SU-DHL-6 (cell line): ENCODE results near the gene SHQ1.

Experiments
- H2AFZ ChIP-seq: fragments of 200-600 bp; sonication (generic); 2 replicates; pipeline ENCODE4 v1.6.1; 2014; ENCODE audit warnings: low read depth, mild to moderate bottlenecking, moderate library complexity, mixed read lengths, antibody characterized with exemption, low read length; ENCODE audit not compliant: severe bottlenecking
- H3F3A ChIP-seq: fragments of 200-600 bp; shearing (Covaris generic); 2 replicates; pipeline ENCODE4 v1.6.0; 2016; ENCODE audit warnings: antibody characterized with exemption, mild to moderate bottlenecking; ENCODE audit not compliant: insufficient read depth
- H3K27ac ChIP-seq: fragments of 200-600 bp; sonication (generic); 2 replicates; pipeline ENCODE4 v1.5.1; 2016; ENCODE audit warnings: low read depth, mild to moderate bottlenecking, low read length, moderate library complexity, mixed read lengths
- H3K27me3 ChIP-seq: fragments of 200-600 bp; sonication (generic), shearing (Covaris generic); 2 replicates; pipeline ENCODE4 v1.6.0; 2014; ENCODE audit warnings: mild to moderate bottlenecking, low read length
- H3K36me3 ChIP-seq: fragments of 200-600 bp; sonication (generic); 2 replicates; pipeline ENCODE4 v1.6.1; 2014; ENCODE audit warnings: mild to moderate bottlenecking, low read length, mixed read lengths
- H3K4me2 ChIP-seq: fragments of 300-600, 200-600 bp; shearing (Covaris generic), sonication (generic); 2 replicates; pipeline ENCODE4 v1.6.0; 2014; ENCODE audit warnings: low read length, low read depth, mild to moderate bottlenecking; ENCODE audit not compliant: poor library complexity, severe bottlenecking
- H3K4me3 ChIP-seq: fragments of 200-600 bp; sonication (generic); 2 replicates; pipeline ENCODE4 v1.5.1; 2014; ENCODE audit warnings: antibody characterized with exemption, low read length, mild to moderate bottlenecking, mixed read lengths; ENCODE audit not compliant: insufficient read depth, poor library complexity, severe bottlenecking
- H3K79me2 ChIP-seq: fragments of 200-600 bp; sonication (generic); 2 replicates; pipeline ENCODE4 v1.6.1; 2014; ENCODE audit warnings: mild to moderate bottlenecking, low read length, moderate library complexity; ENCODE audit not compliant: insufficient read depth
- H3K9ac ChIP-seq: fragments of 200-600 bp; sonication (generic); 2 replicates; pipeline ENCODE4 v1.7.0; 2014; ENCODE audit warnings: mild to moderate bottlenecking, low read length
- H3K9me2 ChIP-seq: fragments of 200-600 bp; sonication (generic); replicated peaks from 2 replicates; pipeline ENCODE4 v1.6.1; 2014; ENCODE audit warnings: low read length; ENCODE audit not compliant: insufficient read depth
- H3K9me3 ChIP-seq: fragments of 200-600 bp; sonication (generic); 2 replicates; pipeline ENCODE4 v1.6.1; 2014; ENCODE audit warnings: low read length, mixed read lengths; ENCODE audit not compliant: insufficient read depth
- H4K20me1 ChIP-seq: fragments of 200-600 bp; sonication (generic); 2 replicates; pipeline ENCODE4 v1.6.1; 2014; ENCODE audit warnings: low read depth, mild to moderate bottlenecking, antibody characterized with exemption, low read length, moderate library complexity, mixed read lengths
- CTCF ChIP-seq: fragments of 200-600 bp; sonication (generic); IDR thresholded peaks from one replicate; pipeline ENCODE4 v1.5.1; 2017; ENCODE audit warnings: antibody characterized with exemption, mild to moderate bottlenecking, low read length, moderate library complexity; ENCODE audit not compliant: insufficient read depth, poor library complexity, severe bottlenecking
- EZH2phosphoT487 ChIP-seq: fragments of 200-600 bp; sonication (generic), shearing (Covaris generic); conservative IDR thresholded peaks from 2 replicates; pipeline ENCODE4 v1.6.1; 2018; ENCODE audit warnings: mild to moderate bottlenecking, antibody characterized with exemption, low read length, moderate library complexity, mixed read lengths

Gene SHQ1

GRCh38 chr3:72784226-72784625, 64.0 kb downstream of the SHQ1 start:
- Histone ChIP-seq H2AFZ (no peak overlapping the region), H3K79me2 (no peaks in the 10 kb centered on the region), H3K4me2 (no peak overlapping the region), H3K27me3 (no peaks in the 10 kb centered on the region), H3K36me3 (0 out of 2 replicates have a peak, but pooled peaks cover 2% of the 10 kb centered on the region), H4K20me1 (no peaks in the 10 kb centered on the region), H3K9me2 (no peaks in the 10 kb centered on the region), H3K9ac (no peak overlapping the region), H3K9me3 (no peaks in the 10 kb centered on the region), H3K27ac (no peak overlapping the region), H3F3A (no peaks in the 10 kb centered on the region), H3K4me3 (no peak overlapping the region)
- TF ChIP-seq CTCF (no peak), EZH2phosphoT487 (no peak)

GRCh38 chr3:72782521-72782920, 65.7 kb downstream of the SHQ1 start:
- no peak overlapping the region for H2AFZ ChIP-seq
- H3K4me2 ChIP-seq = no peak overlapping the region
- no peak overlapping the region for H3K4me3 ChIP-seq
- H3K9me3 ChIP-seq = no peaks in the 10 kb centered on the region
- H4K20me1 ChIP-seq = no peaks in the 10 kb centered on the region
- H3K27ac ChIP-seq = no peak overlapping the region
- no peaks in the 10 kb centered on the region for H3K79me2 ChIP-seq
- H3K27me3 ChIP-seq = no peaks in the 10 kb centered on the region
- TF ChIP-seq EZH2phosphoT487 (no peak), CTCF (no peak)
- no peaks in the 10 kb centered on the region for H3F3A ChIP-seq
- no peaks in the 10 kb centered on the region for H3K36me3 ChIP-seq
- no peak overlapping the region for H3K9ac ChIP-seq
- H3K9me2 ChIP-seq = no peaks in the 10 kb centered on the region

DNA sequence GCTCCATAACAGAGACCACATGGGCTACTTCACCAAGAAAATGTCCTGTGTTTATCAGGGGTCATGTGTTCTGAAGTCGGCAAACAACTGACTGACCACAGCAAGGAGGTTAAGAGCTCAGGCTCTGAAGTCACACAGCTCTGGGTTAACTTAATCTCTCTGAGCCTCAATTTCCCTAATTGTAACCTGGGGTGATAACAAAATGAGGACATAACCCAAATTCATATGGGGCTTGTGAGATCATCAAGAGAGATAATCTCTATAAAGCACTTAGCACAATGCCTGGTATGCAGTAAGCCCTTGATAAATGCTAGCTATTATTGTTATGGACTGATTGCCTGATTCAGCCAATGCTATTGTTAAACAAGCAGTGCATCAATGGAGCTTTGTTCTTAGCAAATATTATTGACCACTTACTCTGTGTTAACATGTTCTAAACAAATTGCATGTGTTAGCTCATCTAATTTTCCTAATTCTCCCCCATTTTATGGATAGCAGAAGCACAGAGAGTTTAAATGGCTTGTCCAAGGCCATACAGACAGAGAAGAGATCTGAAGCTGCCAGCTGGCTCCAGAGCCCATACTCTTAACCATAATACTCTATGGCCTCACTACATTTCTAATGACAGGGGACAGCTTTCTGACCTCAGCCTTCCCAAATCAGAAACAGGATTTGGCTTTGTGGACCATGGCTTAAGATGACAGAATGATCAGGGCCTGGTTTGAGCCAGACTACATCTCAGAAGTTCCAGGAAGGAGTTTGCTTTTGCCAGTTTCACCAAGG, 78.3 kb downstream of the SHQ1 start:
- TF ChIP-seq CTCF (no peak), EZH2phosphoT487 (no peak)
- H3K79me2 ChIP-seq = no peaks in the 10 kb centered on the region
- no peaks in the 10 kb centered on the region for H3K27me3 ChIP-seq
- no peak overlapping the region for H2AFZ ChIP-seq
- H4K20me1 ChIP-seq = no peaks in the 10 kb centered on the region
- H3K36me3 ChIP-seq = no peaks in the 10 kb centered on the region
- no peak overlapping the region for H3K4me3 ChIP-seq
- no peak overlapping the region for H3K9ac ChIP-seq
- no peak overlapping the region for H3K4me2 ChIP-seq
- H3K27ac ChIP-seq = no peak overlapping the region
- H3K9me2 ChIP-seq = no peaks in the 10 kb centered on the region
- no peaks in the 10 kb centered on the region for H3F3A ChIP-seq
- no peaks in the 10 kb centered on the region for H3K9me3 ChIP-seq
